ENCODE results near the gene SPTAN1.

Gene SPTAN1

DNA sequence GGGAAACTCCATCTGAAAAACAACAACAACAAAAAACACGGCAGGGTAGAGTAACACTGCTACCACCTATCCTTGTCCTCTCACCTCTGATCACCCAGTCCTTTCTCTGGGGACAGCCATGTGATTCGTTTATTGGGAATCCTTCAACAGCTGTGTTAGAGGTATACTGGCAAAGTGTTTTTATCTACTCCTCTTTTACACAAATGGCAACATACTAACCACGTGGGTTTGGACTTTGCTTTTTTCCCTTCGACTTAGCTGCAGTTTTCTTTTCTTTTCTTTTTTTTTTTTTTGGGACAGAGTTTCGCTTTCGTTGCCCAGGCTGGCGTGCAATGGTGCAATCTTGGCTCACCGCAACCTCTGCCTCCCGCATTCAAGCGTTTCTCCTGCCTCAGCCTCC lies 125.4 kb downstream of the SPTAN1 start (continued):
- TF ChIP-seq, protein P1, sequence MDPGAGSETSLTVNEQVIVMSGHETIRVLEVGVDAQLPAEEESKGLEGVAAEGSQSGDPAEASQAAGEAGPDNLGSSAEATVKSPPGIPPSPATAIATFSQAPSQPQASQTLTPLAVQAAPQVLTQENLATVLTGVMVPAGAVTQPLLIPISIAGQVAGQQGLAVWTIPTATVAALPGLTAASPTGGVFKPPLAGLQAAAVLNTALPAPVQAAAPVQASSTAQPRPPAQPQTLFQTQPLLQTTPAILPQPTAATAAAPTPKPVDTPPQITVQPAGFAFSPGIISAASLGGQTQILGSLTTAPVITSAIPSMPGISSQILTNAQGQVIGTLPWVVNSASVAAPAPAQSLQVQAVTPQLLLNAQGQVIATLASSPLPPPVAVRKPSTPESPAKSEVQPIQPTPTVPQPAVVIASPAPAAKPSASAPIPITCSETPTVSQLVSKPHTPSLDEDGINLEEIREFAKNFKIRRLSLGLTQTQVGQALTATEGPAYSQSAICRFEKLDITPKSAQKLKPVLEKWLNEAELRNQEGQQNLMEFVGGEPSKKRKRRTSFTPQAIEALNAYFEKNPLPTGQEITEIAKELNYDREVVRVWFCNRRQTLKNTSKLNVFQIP (CRISPR knock-in tag; IDR thresholded peaks at IDR 0.05; ENCODE audit: borderline replicate concordance, low read depth) = no peak
- no peak for TF ChIP-seq ZFP3 (CRISPR knock-in tag; IDR thresholded peaks at IDR 0.05)

All from SK-N-SH treated with all-trans-retinoic acid at 6 μM for 48 hours (cell line).